ENCODE data around the gene ARID3B. TPM values are rescaled to one million over a fixed set of nuclear protein-coding genes. Genes with fewer than 3 reads are reported as not detected.

ARID3B gene
- total RNA-seq, 2 donors from 2014 or later = 2.9 to 22.4 TPM

DNA sequence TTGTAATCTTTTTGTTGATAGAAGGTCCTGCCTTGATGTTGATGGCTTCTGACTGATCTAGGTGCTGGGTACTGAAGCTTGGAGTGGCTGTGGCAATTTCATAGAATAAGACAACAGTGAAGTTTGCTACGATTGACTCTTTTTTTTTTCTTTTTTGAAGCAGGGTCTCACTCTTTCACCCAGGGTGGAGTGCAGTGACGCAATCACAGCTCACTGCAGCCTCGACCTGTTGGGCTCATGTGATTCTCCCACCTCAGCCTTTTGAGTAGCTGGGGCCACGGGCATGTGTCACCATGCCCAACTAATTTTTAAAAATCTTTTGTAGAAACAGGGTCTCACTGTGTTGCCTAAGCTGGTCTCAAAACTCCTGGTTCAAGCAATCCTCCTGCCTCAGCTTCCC lies 14.2 kb downstream of the ARID3B start:
- H3K36me3 ChIP-seq (replicated peaks in 1 of 2; ENCODE audit: insufficient read depth in 1 of 2, low read depth in 2 of 2) = no peaks in the 10 kb centered on the region

DNA sequence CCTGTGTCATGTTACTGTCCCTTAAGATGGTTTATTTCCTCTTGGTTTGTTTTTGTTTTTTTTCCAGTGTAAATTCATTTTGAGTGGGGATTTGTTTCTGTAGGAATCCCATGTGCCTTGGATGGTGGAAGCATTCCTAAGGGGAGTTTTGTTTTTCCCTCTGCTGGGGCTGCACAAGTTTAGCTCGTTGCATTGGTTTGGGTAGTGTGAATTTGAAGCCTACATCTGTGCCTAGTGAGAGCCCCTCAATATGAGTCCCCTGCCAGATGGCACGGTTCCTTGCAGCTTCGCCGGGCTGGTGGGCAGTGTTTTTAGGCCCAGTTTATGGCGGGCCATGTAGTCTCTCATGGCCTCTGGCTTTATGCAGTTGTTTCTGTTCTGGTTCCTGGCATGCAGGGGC lies 17.7 kb downstream of the ARID3B start:
- Histone ChIP-seq H3K27me3 (no peaks in the 10 kb centered on the region), H3K9me3 (no peaks in the 10 kb centered on the region), H3K36me3 (replicated peaks in 1 of 2; ENCODE audit: insufficient read depth in 1 of 2, low read depth in 2 of 2) (no peaks in the 10 kb centered on the region), H3K4me3 (no peak overlapping the region), H3K4me1 (no peaks in the 10 kb centered on the region), H3K27ac (no peak overlapping the region)
- no peak for DNase-seq
- TF ChIP-seq, protein P1, sequence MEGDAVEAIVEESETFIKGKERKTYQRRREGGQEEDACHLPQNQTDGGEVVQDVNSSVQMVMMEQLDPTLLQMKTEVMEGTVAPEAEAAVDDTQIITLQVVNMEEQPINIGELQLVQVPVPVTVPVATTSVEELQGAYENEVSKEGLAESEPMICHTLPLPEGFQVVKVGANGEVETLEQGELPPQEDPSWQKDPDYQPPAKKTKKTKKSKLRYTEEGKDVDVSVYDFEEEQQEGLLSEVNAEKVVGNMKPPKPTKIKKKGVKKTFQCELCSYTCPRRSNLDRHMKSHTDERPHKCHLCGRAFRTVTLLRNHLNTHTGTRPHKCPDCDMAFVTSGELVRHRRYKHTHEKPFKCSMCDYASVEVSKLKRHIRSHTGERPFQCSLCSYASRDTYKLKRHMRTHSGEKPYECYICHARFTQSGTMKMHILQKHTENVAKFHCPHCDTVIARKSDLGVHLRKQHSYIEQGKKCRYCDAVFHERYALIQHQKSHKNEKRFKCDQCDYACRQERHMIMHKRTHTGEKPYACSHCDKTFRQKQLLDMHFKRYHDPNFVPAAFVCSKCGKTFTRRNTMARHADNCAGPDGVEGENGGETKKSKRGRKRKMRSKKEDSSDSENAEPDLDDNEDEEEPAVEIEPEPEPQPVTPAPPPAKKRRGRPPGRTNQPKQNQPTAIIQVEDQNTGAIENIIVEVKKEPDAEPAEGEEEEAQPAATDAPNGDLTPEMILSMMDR (IDR thresholded peaks at IDR 0.05) = no peak
- no peak for TF ChIP-seq POLR2A (IDR thresholded peaks at IDR 0.05)
- 89 to 100% methylated on average over 1 to 5 of the region's 5 CpGs for WGBS, 2 donors
- no peak for ATAC-seq
- intact Hi-C loops (cut with DNase I) = no loop called here

More for the DNA sequence above, 14.2 kb downstream of the ARID3B start:
- H3K4me1 ChIP-seq = no peaks in the 10 kb centered on the region
- TF ChIP-seq, protein P1 (IDR thresholded peaks at IDR 0.05) = no peak
- TF ChIP-seq POLR2A (IDR thresholded peaks at IDR 0.05) = no peak
- intact Hi-C loops (cut with DNase I) = no loop called here
- no peak overlapping the region for H3K4me3 ChIP-seq
- H3K27ac ChIP-seq = no peak overlapping the region
- WGBS, 2 donors = 77 to 83% methylated on average over 4 of the region's 4 CpGs
- H3K27me3 ChIP-seq = no peaks in the 10 kb centered on the region
- no peaks in the 10 kb centered on the region for H3K9me3 ChIP-seq
- no peak for ATAC-seq
- DNase-seq = no peak

DNA sequence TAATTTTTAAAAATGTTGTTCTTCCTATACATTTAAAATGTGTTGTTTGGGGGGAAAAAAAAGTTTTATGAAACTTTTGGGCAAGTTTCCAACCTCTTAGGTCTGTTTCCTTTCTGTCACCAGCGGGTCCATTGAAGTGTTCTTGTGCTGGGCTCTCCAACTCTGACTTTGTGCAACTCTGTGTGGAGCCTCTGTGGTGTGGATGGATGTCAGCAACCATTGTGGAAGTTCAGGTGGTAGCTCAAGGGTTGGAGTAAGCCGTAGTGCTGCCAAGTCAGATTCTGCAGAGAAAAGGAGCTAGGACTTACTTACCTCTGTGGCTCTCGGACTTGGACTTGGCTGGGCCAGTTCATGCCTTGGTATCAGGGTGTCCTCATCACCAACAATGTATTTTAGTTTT lies 22.4 kb downstream of the ARID3B start:
- 90 to 93% methylated on average over 3 of the region's 3 CpGs for WGBS, 2 donors
- intact Hi-C loops (cut with DNase I) = no loop called here
- no peak for TF ChIP-seq POLR2A (IDR thresholded peaks at IDR 0.05)
- TF ChIP-seq, protein P1 (IDR thresholded peaks at IDR 0.05) = no peak
- H3K36me3 ChIP-seq (replicated peaks in 1 of 2; ENCODE audit: insufficient read depth in 1 of 2, low read depth in 2 of 2) = no peaks in the 10 kb centered on the region
- no peak for DNase-seq
- H3K27ac ChIP-seq = no peak overlapping the region
- ATAC-seq = no peak
- no peaks in the 10 kb centered on the region for H3K27me3 ChIP-seq
- no peaks in the 10 kb centered on the region for H3K4me1 ChIP-seq
- no peaks in the 10 kb centered on the region for H3K9me3 ChIP-seq
- H3K4me3 ChIP-seq = no peak overlapping the region

DNA sequence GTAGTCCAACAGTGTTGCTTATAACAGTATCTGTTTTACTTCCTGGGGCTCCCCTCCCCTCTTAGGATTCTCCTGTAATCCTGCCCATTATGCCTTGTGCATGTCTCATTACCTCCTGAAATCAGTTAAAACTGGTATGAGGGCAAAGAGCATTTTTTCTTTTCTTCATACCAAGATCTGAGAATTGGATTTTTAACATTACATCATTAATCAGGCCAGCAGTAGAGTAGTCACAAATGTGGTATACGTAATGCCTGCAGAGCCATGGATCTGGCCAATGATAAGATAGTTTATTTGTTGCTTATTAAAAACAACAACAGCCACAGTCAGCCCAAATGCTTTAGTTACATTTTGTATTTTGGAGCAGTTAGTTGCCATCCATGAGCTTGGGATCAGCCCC lies 23.2 kb downstream of the ARID3B start:
- WGBS, 2 donors = 95 to 100% methylated on average over 1 of the region's 1 CpG
- TF ChIP-seq, protein P1 (IDR thresholded peaks at IDR 0.05) = no peak
- TF ChIP-seq POLR2A (IDR thresholded peaks at IDR 0.05) = no peak
- ATAC-seq = no peak
- Histone ChIP-seq H3K9me3 (no peaks in the 10 kb centered on the region), H3K27ac (no peak overlapping the region), H3K36me3 (replicated peaks in 1 of 2; ENCODE audit: insufficient read depth in 1 of 2, low read depth in 2 of 2) (no peaks in the 10 kb centered on the region), H3K4me3 (no peak overlapping the region), H3K27me3 (no peaks in the 10 kb centered on the region), H3K4me1 (no peaks in the 10 kb centered on the region)
- intact Hi-C loops (cut with DNase I) = no loop called here
- DNase-seq = no peak

DNA sequence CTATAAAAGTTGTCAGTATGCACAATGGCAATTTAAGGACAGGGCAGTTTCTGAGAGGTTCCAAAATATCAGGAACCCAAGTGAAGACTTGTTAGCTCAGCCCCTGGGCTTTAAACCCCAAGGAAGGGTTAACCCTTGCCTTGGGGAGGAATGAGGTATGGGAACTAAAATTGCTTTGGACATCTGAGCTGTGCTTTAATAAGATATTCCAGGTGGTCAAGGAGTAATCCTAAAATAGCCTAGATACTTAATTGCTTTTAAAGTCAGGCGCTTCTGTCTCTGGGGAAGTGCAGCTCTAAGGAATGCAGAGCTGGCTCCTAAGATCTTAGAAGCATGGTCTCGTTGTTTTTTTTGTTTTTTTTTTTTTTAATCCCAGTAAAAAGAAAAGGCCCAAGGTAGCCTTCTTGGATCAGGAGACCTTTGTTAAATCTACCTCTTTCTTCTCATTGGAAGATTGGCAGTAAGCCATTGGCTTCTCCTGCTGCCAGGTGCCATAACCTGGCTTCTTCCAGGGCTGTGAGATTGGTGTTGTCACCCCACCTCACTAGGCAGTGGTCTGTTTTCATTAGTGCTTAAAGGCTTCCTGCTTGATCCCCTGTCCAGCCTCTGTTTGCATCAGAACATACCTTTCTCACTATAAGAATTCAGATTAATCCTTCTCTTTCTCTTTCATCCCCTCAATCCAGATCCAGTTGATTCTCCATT lies 24.5 kb downstream of the ARID3B start:
- Histone ChIP-seq H3K36me3 (replicated peaks in 1 of 2; ENCODE audit: insufficient read depth in 1 of 2, low read depth in 2 of 2) (no peaks in the 10 kb centered on the region), H3K27ac (no peak overlapping the region), H3K9me3 (no peaks in the 10 kb centered on the region), H3K27me3 (no peaks in the 10 kb centered on the region), H3K4me3 (no peak overlapping the region), H3K4me1 (no peaks in the 10 kb centered on the region)
- TF ChIP-seq, protein P1 (IDR thresholded peaks at IDR 0.05) = no peak
- no peak for TF ChIP-seq POLR2A (IDR thresholded peaks at IDR 0.05)
- intact Hi-C loops (cut with DNase I) = no loop called here
- DNase-seq (no peak), ATAC-seq (no peak)
- 60 to 88% methylated on average over 2 of the region's 2 CpGs for WGBS, 2 donors
